Activated CD4-positive, alpha-beta memory T cell treated with anti-CD3 and anti-CD28 coated beads for 36 hours (primary cell): ENCODE results near the gene RMP24.
"Not testable (repeated sequence)": the region's sequence is repeated elsewhere in the genome, so short reads cannot be mapped to it uniquely, and the experiment has no call there.

ENCODE experiments used
- CTCF ChIA-PET: fragments of 350-600 bp; sonication (Branson Sonifier 250); formaldehyde crosslinking; loops from one replicate; lab custom pipeline; 2021; ENCODE audit warnings: antibody characterized with exemption, inconsistent platforms; lab: Charles Lee
- POLR2A ChIA-PET: fragments of 350-600 bp; sonication (Branson Sonifier 250); formaldehyde crosslinking; loops from one replicate; lab custom pipeline; 2021; ENCODE audit warnings: antibody characterized with exemption; lab: Charles Lee
- DNase-seq: peaks from one replicate; pipeline ENCODE4 v3.0.0-alpha.2; 2020
- H3K27ac Mint-ChIP-seq: one replicate; pipeline ENCODE4 v1.8.0; 2021; ENCODE audit warnings: mixed read lengths
- H3K27me3 Mint-ChIP-seq: one replicate; pipeline ENCODE4 v1.8.0; 2021; ENCODE audit warnings: mixed read lengths
- H3K36me3 Mint-ChIP-seq: one replicate; pipeline ENCODE4 v1.8.0; 2021; ENCODE audit warnings: mixed read lengths
- H3K4me1 Mint-ChIP-seq: one replicate; pipeline ENCODE4 v1.8.0; 2021; ENCODE audit warnings: low read depth, mixed read lengths
- H3K4me3 Mint-ChIP-seq: one replicate; pipeline ENCODE4 v1.8.0; 2021; ENCODE audit warnings: mild to moderate bottlenecking, mixed read lengths
- H3K9me3 Mint-ChIP-seq: one replicate; pipeline ENCODE4 v1.8.0; 2021; ENCODE audit warnings: mixed read lengths
- intact Hi-C: fragments of 100-400 bp; cut with micrococcal nuclease; formaldehyde crosslinking; loops from one replicate; pipeline ENCODE4 v1.15.1; 2023

RMP24 gene

GRCh38 chr18:35942133-35942532 is 30.3 kb upstream of the RMP24 start:
- H3K36me3 Mint-ChIP-seq, result no peaks in the 10 kb centered on the region
- no peaks in the 10 kb centered on the region for H3K4me1 Mint-ChIP-seq
- H3K4me3 Mint-ChIP-seq, result no peak overlapping the region
- intact Hi-C loops, result no loop called here
- ChIA-PET POLR2A (no interaction called here), CTCF (interaction anchor here (1.8 kb wide), 1 partner anchor 8 kb away, joined by 13 read pairs; no protein-coding TSS in a partner anchor)
- H3K27me3 Mint-ChIP-seq, result peaks cover 2% of the 10 kb centered on the region
- DNase-seq, result no peak
- no peak overlapping the region for H3K27ac Mint-ChIP-seq
- no peaks in the 10 kb centered on the region for H3K9me3 Mint-ChIP-seq

- no peak for DNase-seq
- Mint-ChIP-seq H3K36me3 (no peaks in the 10 kb centered on the region), H3K4me3 (no peak overlapping the region), H3K27me3 (peaks cover 2% of the 10 kb centered on the region), H3K4me1 (no peaks in the 10 kb centered on the region), H3K9me3 (no peaks in the 10 kb centered on the region), H3K27ac (no peak overlapping the region)
- ChIA-PET CTCF (no interaction called here), POLR2A (no interaction called here)
- intact Hi-C loops, result no loop called here
These were observed 29.8 kb upstream of the RMP24 start for GRCh38 chr18:35942661-35943060.

- CTCF ChIA-PET, result interaction anchor here (0.8 to 1.2 kb wide), 2 partner anchors 10 to 192 kb away, joined by 4 to 5 read pairs; no protein-coding TSS in a partner anchor
These were observed 24.4 kb upstream of the RMP24 start for GRCh38 chr18:35948080-35948479.

GRCh38 chr18:35949090-35949489 is 23.4 kb upstream of the RMP24 start:
- intact Hi-C loops, result no loop called here
- CTCF ChIA-PET, result interaction anchor here (1.8 to 3.2 kb wide), 2 partner anchors 8 to 11 kb away, joined by 11 to 13 read pairs; no protein-coding TSS in a partner anchor
- Mint-ChIP-seq H3K4me1 (peaks cover 3% of the 10 kb centered on the region), H3K27me3 (peaks cover 15% of the 10 kb centered on the region), H3K27ac (no peak overlapping the region), H3K9me3 (no peaks in the 10 kb centered on the region), H3K36me3 (no peaks in the 10 kb centered on the region), H3K4me3 (no peak overlapping the region)
- POLR2A ChIA-PET, result no interaction called here
- DNase-seq, result no peak

More at GRCh38 chr18:35948080-35948479, 24.4 kb upstream of the RMP24 start:
- POLR2A ChIA-PET, result no interaction called here
- H3K4me1 Mint-ChIP-seq, result peaks cover 3% of the 10 kb centered on the region
- H3K27me3 Mint-ChIP-seq, result peaks cover 15% of the 10 kb centered on the region
- no peak overlapping the region for H3K27ac Mint-ChIP-seq
- intact Hi-C loops, result no loop called here
- no peak overlapping the region for H3K4me3 Mint-ChIP-seq
- DNase-seq, result no peak
- H3K36me3 Mint-ChIP-seq, result no peaks in the 10 kb centered on the region
- H3K9me3 Mint-ChIP-seq, result no peaks in the 10 kb centered on the region

- DNase-seq, result peak; percentile 55
- intact Hi-C loops, result loop anchor here (1.0 to 5.0 kb wide), 2 partner anchors 194 to 363 kb away; no protein-coding TSS in a partner anchor
- peak overlapping the region; percentile 69 for H3K4me3 Mint-ChIP-seq
- CTCF ChIA-PET, result interaction anchor here (0.5 to 3.2 kb wide), 17 partner anchors 9 to 540 kb away, joined by 3 to 23 read pairs (median 4); partner anchors contain the start of genes INO80C and RMP24
- peaks cover 3% of the 10 kb centered on the region for H3K4me1 Mint-ChIP-seq
- H3K27me3 Mint-ChIP-seq, result peaks cover 15% of the 10 kb centered on the region
- no peaks in the 10 kb centered on the region for H3K36me3 Mint-ChIP-seq
- H3K9me3 Mint-ChIP-seq, result no peaks in the 10 kb centered on the region
- POLR2A ChIA-PET, result interaction anchor here (0.6 kb wide), 1 partner anchor 270 kb away, joined by 6 read pairs; no protein-coding TSS in a partner anchor
- no peak overlapping the region for H3K27ac Mint-ChIP-seq
These were observed 22.4 kb upstream of the RMP24 start for GRCh38 chr18:35949903-35950627.

- DNase-seq, result no peak
- CTCF ChIA-PET, result interaction anchor here (0.6 to 3.2 kb wide), 16 partner anchors 9 to 540 kb away, joined by 3 to 23 read pairs (median 4); partner anchors contain the start of genes INO80C and RMP24
- H3K27ac Mint-ChIP-seq, result no peak overlapping the region
These were observed 21.9 kb upstream of the RMP24 start for GRCh38 chr18:35950628-35950982.

GRCh38 chr18:35953688-35954087 is 18.8 kb upstream of the RMP24 start:
- peaks cover 3% of the 10 kb centered on the region for H3K4me1 Mint-ChIP-seq
- CTCF ChIA-PET, result no interaction called here
- no peak overlapping the region for H3K4me3 Mint-ChIP-seq
- no peak for DNase-seq
- H3K36me3 Mint-ChIP-seq, result peaks cover 1% of the 10 kb centered on the region
- H3K27me3 Mint-ChIP-seq, result peaks cover 26% of the 10 kb centered on the region
- intact Hi-C loops, result loop anchor here (5.0 kb wide), 1 partner anchor 366 kb away; no protein-coding TSS in a partner anchor
- no peaks in the 10 kb centered on the region for H3K9me3 Mint-ChIP-seq
- POLR2A ChIA-PET, result no interaction called here
- no peak overlapping the region for H3K27ac Mint-ChIP-seq

More at GRCh38 chr18:35950628-35950982, 21.9 kb upstream of the RMP24 start:
- no peak overlapping the region for H3K4me3 Mint-ChIP-seq
- H3K27me3 Mint-ChIP-seq, result peaks cover 15% of the 10 kb centered on the region
- H3K36me3 Mint-ChIP-seq, result no peaks in the 10 kb centered on the region
- H3K9me3 Mint-ChIP-seq, result no peaks in the 10 kb centered on the region
- POLR2A ChIA-PET, result no interaction called here
- intact Hi-C loops, result loop anchor here (1.0 to 5.0 kb wide), 2 partner anchors 194 to 363 kb away; no protein-coding TSS in a partner anchor
- H3K4me1 Mint-ChIP-seq, result peaks cover 3% of the 10 kb centered on the region

- Mint-ChIP-seq H3K9me3 (no peaks in the 10 kb centered on the region), H3K4me3 (no peak overlapping the region), H3K27ac (no peak overlapping the region), H3K36me3 (peaks cover 1% of the 10 kb centered on the region), H3K27me3 (peaks cover 15% of the 10 kb centered on the region), H3K4me1 (no peaks in the 10 kb centered on the region)
- POLR2A ChIA-PET, result no interaction called here
- CTCF ChIA-PET, result no interaction called here
- DNase-seq, result no peak
- intact Hi-C loops, result no loop called here
These were observed 16.3 kb upstream of the RMP24 start for GRCh38 chr18:35956226-35956625.

GRCh38 chr18:35962320-35962719 is 10.2 kb upstream of the RMP24 start:
- ChIA-PET POLR2A (no interaction called here), CTCF (no interaction called here)
- Mint-ChIP-seq H3K27ac (no peak overlapping the region), H3K4me1 (peaks cover 10% of the 10 kb centered on the region), H3K36me3 (no peaks in the 10 kb centered on the region), H3K27me3 (peaks cover 3% of the 10 kb centered on the region), H3K9me3 (no peaks in the 10 kb centered on the region), H3K4me3 (no peak overlapping the region)
- intact Hi-C loops, result no loop called here
- no peak for DNase-seq

GRCh38 chr18:35964319-35964718 is 8.2 kb upstream of the RMP24 start:
- POLR2A ChIA-PET, result no interaction called here
- Mint-ChIP-seq H3K27ac (peak overlapping the region; percentile 68), H3K4me3 (no peak overlapping the region), H3K27me3 (no peaks in the 10 kb centered on the region), H3K36me3 (no peaks in the 10 kb centered on the region), H3K9me3 (no peaks in the 10 kb centered on the region), H3K4me1 (peaks cover 19% of the 10 kb centered on the region)
- CTCF ChIA-PET, result no interaction called here
- no peak for DNase-seq
- intact Hi-C loops, result no loop called here

GRCh38 chr18:35967866-35968265 is 4.6 kb upstream of the RMP24 start:
- H3K36me3 Mint-ChIP-seq, H3K27me3 Mint-ChIP-seq, intact Hi-C loops, H3K4me3 Mint-ChIP-seq, H3K9me3 Mint-ChIP-seq, H3K27ac Mint-ChIP-seq, POLR2A ChIA-PET, DNase-seq: not testable (repeated sequence)
- H3K4me1 Mint-ChIP-seq, result peaks cover 35% of the 10 kb centered on the region
- CTCF ChIA-PET, result interaction anchor here (0.9 kb wide), 1 partner anchor 18 kb away, joined by 3 read pairs; no protein-coding TSS in a partner anchor

GRCh38 chr18:35968278-35968880 is 4.1 kb upstream of the RMP24 start:
- Mint-ChIP-seq H3K4me3 (no peak overlapping the region), H3K9me3 (no peaks in the 10 kb centered on the region), H3K4me1 (peaks cover 39% of the 10 kb centered on the region), H3K27me3 (no peaks in the 10 kb centered on the region), H3K27ac (no peak overlapping the region), H3K36me3 (peaks cover 7% of the 10 kb centered on the region)
- POLR2A ChIA-PET, result no interaction called here
- DNase-seq, result no peak
- CTCF ChIA-PET, result no interaction called here
- intact Hi-C loops, result no loop called here
